HEK293 (cell line): ENCODE results near the gene PERCC1.

Source experiments
- GLI4 ChIP-seq: fragments of 450-650 bp; formaldehyde crosslinking; IDR thresholded peaks from 2 replicates; pipeline ENCODE4 v1.5.1; 2016; ENCODE audit warnings: missing biosample characterization, missing genetic modification characterization
- IKZF3 ChIP-seq: fragments of 450-650 bp; IDR thresholded peaks from 2 replicates; pipeline ENCODE4 v1.5.0; 2018; ENCODE audit warnings: missing biosample characterization, mild to moderate bottlenecking, missing genetic modification characterization, moderate library complexity
- ZBTB17 ChIP-seq: fragments of 450-650 bp; formaldehyde crosslinking; IDR thresholded peaks from 2 replicates; pipeline ENCODE4 v1.5.1; 2016; ENCODE audit warnings: missing biosample characterization, missing genetic modification characterization
- ZNF114 ChIP-seq: fragments of 450-650 bp; formaldehyde crosslinking; IDR thresholded peaks from 2 replicates; pipeline ENCODE4 v1.5.0; 2017; ENCODE audit warnings: missing biosample characterization, missing genetic modification characterization
- ZNF121 ChIP-seq: fragments of 450-650 bp; formaldehyde crosslinking; IDR thresholded peaks from 2 replicates; pipeline ENCODE4 v1.5.1; 2016; ENCODE audit warnings: missing biosample characterization, missing genetic modification characterization
- ZNF19 ChIP-seq: fragments of 450-650 bp; formaldehyde crosslinking; IDR thresholded peaks from 2 replicates; pipeline ENCODE4; 2016; ENCODE audit warnings: missing biosample characterization, missing genetic modification characterization, low read depth
- ZNF239 ChIP-seq: fragments of 450-650 bp; formaldehyde crosslinking; IDR thresholded peaks from 2 replicates; pipeline ENCODE4 v1.5.1; 2016; ENCODE audit warnings: missing biosample characterization, missing genetic modification characterization
- ZNF274 ChIP-seq, 2 experiments: fragments of 200-500 bp in 1 of 2; fragments of 450-650 bp in 1 of 2; sonication (Bioruptor generic) in 1 of 2; formaldehyde crosslinking in 1 of 2; IDR thresholded peaks; 2 replicates each; pipeline versions ENCODE4 v1.5.1 to v1.6.1; 2014 to 2016; ENCODE audit warnings: borderline replicate concordance in 1 of 2, inconsistent platforms in 1 of 2, low read length in 1 of 2, missing biosample characterization in 1 of 2, missing genetic modification characterization in 1 of 2
- ZNF48 ChIP-seq: fragments of 450-650 bp; formaldehyde crosslinking; IDR thresholded peaks from 2 replicates; pipeline ENCODE4 v1.5.1; 2016; ENCODE audit warnings: missing biosample characterization, missing genetic modification characterization
- TF ChIP-seq, protein P1 (sequence below): fragments of 450-650 bp; formaldehyde crosslinking; IDR thresholded peaks from 2 replicates; pipeline ENCODE4 v1.5.1; 2016; ENCODE audit warnings: missing biosample characterization, missing genetic modification characterization

- TF ChIP-seq ZNF48: no peak
- TF ChIP-seq, protein P1, sequence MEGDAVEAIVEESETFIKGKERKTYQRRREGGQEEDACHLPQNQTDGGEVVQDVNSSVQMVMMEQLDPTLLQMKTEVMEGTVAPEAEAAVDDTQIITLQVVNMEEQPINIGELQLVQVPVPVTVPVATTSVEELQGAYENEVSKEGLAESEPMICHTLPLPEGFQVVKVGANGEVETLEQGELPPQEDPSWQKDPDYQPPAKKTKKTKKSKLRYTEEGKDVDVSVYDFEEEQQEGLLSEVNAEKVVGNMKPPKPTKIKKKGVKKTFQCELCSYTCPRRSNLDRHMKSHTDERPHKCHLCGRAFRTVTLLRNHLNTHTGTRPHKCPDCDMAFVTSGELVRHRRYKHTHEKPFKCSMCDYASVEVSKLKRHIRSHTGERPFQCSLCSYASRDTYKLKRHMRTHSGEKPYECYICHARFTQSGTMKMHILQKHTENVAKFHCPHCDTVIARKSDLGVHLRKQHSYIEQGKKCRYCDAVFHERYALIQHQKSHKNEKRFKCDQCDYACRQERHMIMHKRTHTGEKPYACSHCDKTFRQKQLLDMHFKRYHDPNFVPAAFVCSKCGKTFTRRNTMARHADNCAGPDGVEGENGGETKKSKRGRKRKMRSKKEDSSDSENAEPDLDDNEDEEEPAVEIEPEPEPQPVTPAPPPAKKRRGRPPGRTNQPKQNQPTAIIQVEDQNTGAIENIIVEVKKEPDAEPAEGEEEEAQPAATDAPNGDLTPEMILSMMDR (tag by site-specific recombination): no peak
- no peak for TF ChIP-seq ZNF19 (tag by site-specific recombination)
- TF ChIP-seq ZNF121 (tag by site-specific recombination): no peak
- TF ChIP-seq ZBTB17: no peak
- no peak for TF ChIP-seq ZNF114 (tag by site-specific recombination)
- no peak for TF ChIP-seq IKZF3 (tag by site-specific recombination)
- TF ChIP-seq ZNF274 (IDR thresholded peaks at IDR 0.05; ENCODE audit: low read length): no peak
- no peak for TF ChIP-seq ZNF274 (tag by site-specific recombination; IDR thresholded peaks at IDR 0.05; ENCODE audit: borderline replicate concordance)
- no peak for TF ChIP-seq GLI4 (tag by site-specific recombination)
- TF ChIP-seq ZNF239 (tag by site-specific recombination): no peak
Measured at GRCh38 chr16:1389762-1390161, 41.1 kb upstream of the PERCC1 start.
